HepG2 (cell line): ENCODE data around the gene RNFT1. TPM values are rescaled to one million over a fixed set of nuclear protein-coding genes. Genes with fewer than 3 reads are reported as not detected.
A peak's percentile ranks its signal among the peaks of the same experiment; 100 is the strongest.

Experiments
- ATAC-seq: fragments of 200-7000 bp; cut with Tn5 transposase; 3 replicates; pipeline ENCODE4 v1.9.1; 2020; ENCODE audit warnings: mild to moderate bottlenecking, moderate library complexity
- BruUV-seq: library from RNA; stranded (reverse); fragments of 400-500 nt; replicated peaks from 2 replicates; lab custom pipeline; 2021; lab: Mats Ljungman, UMichigan
- CTCF ChIA-PET: fragments of 300-600 bp; formaldehyde crosslinking; extraction: SDS; loops from one replicate; lab custom pipeline; 2021; ENCODE audit warnings: low total read pairs, inconsistent platforms, low intra/inter-chr PET ratio; lab: Yijun Ruan, JAX
- POLR2A ChIA-PET: fragments of 350-600 bp; sonication (Branson Sonifier 250); formaldehyde crosslinking; loops from one replicate; lab custom pipeline; 2020; ENCODE audit warnings: antibody characterized with exemption, inconsistent platforms; lab: Yijun Ruan, JAX
- DNase-seq: peaks from one replicate; pipeline ENCODE4 v3.0.0-alpha.2; 2015; ENCODE audit warnings: low spot score
- FAIRE-seq: peaks from 3 replicates; lab custom pipeline; 2011; peaks lifted over from hg19 to GRCh38; lab: Jason Lieb, UNC
- H2AFZ ChIP-seq: one replicate; pipeline ENCODE4 v1.6.1; 2011; ENCODE audit warnings: low read length, inconsistent platforms
- H3K27ac ChIP-seq: fragments of 300-600 bp; 3 replicates; pipeline ENCODE4 v1.8.0; 2011; ENCODE audit warnings: mixed run types, mild to moderate bottlenecking, mixed read lengths, low read length, inconsistent platforms; ENCODE audit not compliant: insufficient read depth; ENCODE audit errors: extremely low read length
- H3K27me3 ChIP-seq, 2 experiments: fragments of 200-600 bp in 1 of 2; 2 replicates in 1 of 2; 3 replicates in 1 of 2; pipeline versions ENCODE4 v1.6.0 to v1.8.0; 2011; ENCODE audit warnings: low read length in 2 of 2, mild to moderate bottlenecking in 2 of 2, moderate library complexity in 2 of 2, inconsistent platforms in 1 of 2; ENCODE audit not compliant: insufficient read depth in 2 of 2, control insufficient read depth in 1 of 2
- H3K36me3 ChIP-seq, 2 experiments: fragments of 200-600 bp in 1 of 2; replicated peaks in 1 of 2; 2 replicates in 1 of 2; 3 replicates in 1 of 2; pipeline versions ENCODE4 v1.5.1 to v1.8.0; 2011; ENCODE audit warnings: low read length in 2 of 2, inconsistent platforms in 1 of 2; ENCODE audit not compliant: insufficient read depth in 2 of 2, control insufficient read depth in 1 of 2
- H3K4me1 ChIP-seq: 2 replicates; pipeline ENCODE4 v1.5.1; 2012; ENCODE audit warnings: low read length, inconsistent platforms; ENCODE audit not compliant: insufficient read depth
- H3K4me2 ChIP-seq: 2 replicates; pipeline ENCODE4 v1.6.0; 2011; ENCODE audit warnings: low read depth, low read length, inconsistent platforms
- H3K4me3 ChIP-seq, 3 experiments: fragments of 200-600 bp in 1 of 3; sonication (generic), shearing (Covaris generic) in 1 of 3; replicated peaks in 1 of 3; 2 replicates each; pipeline ENCODE4 v1.5.1; 2011 to 2016; ENCODE audit warnings: low read length in 3 of 3, inconsistent platforms in 2 of 3, low read depth in 2 of 3, mild to moderate bottlenecking in 2 of 3, control low read depth in 1 of 3, mixed read lengths in 1 of 3; ENCODE audit not compliant: insufficient read depth in 1 of 3
- H3K79me2 ChIP-seq: one replicate; pipeline ENCODE4 v1.6.1; 2011; ENCODE audit warnings: low read length, inconsistent platforms; ENCODE audit not compliant: insufficient read depth
- H3K9ac ChIP-seq: 2 replicates; pipeline ENCODE4 v1.6.0; 2011; ENCODE audit warnings: mild to moderate bottlenecking, low read depth, low read length, inconsistent platforms; ENCODE audit not compliant: insufficient read depth
- H3K9me3 ChIP-seq: 2 replicates; pipeline ENCODE4 v1.5.1; 2012; ENCODE audit warnings: mild to moderate bottlenecking, low read length
- H4K20me1 ChIP-seq: 2 replicates; pipeline ENCODE4 v1.6.0; 2011; ENCODE audit warnings: inconsistent platforms, mild to moderate bottlenecking, low read length, moderate library complexity; ENCODE audit not compliant: insufficient read depth
- EHMT2 ChIP-seq: fragments of 200-600 bp; sonication (generic); IDR thresholded peaks from 2 replicates; pipeline ENCODE4 v1.7.0; 2017; ENCODE audit warnings: antibody characterized with exemption, low read depth, low read length, borderline replicate concordance
- FOXO1 ChIP-seq: sonication (generic); formaldehyde crosslinking; IDR thresholded peaks from 2 replicates; pipeline ENCODE4 v1.4.0; 2020; ENCODE audit warnings: missing genetic modification reagents
- MLLT10 ChIP-seq: sonication (generic); formaldehyde crosslinking; IDR thresholded peaks from 2 replicates; pipeline ENCODE4 v1.4.0; 2020; ENCODE audit warnings: missing genetic modification reagents
- PRPF4 ChIP-seq: fragments of 200-400 bp; formaldehyde crosslinking; IDR thresholded peaks from 2 replicates; pipeline ENCODE4 v1.6.1; 2016; ENCODE audit warnings: low read length, low read depth; ENCODE audit not compliant: poor library complexity, severe bottlenecking
- RBM39 ChIP-seq: fragments of 200-400 bp; formaldehyde crosslinking; IDR thresholded peaks from one replicate; pipeline ENCODE4 v1.6.1; 2018; ENCODE audit warnings: antibody characterized with exemption, mild to moderate bottlenecking, low read depth, low read length; ENCODE audit not compliant: poor library complexity, severe bottlenecking
- ZNF382 ChIP-seq: sonication (generic); formaldehyde crosslinking; IDR thresholded peaks from 2 replicates; pipeline ENCODE4 v1.5.0; 2020; ENCODE audit warnings: missing genetic modification reagents, mild to moderate bottlenecking, borderline replicate concordance
- ZNF772 ChIP-seq: sonication (generic); formaldehyde crosslinking; IDR thresholded peaks from 2 replicates; pipeline ENCODE4 v1.5.0; 2020; ENCODE audit warnings: mild to moderate bottlenecking, missing genetic modification reagents
- WGBS: methylation state at CpG from one replicate; pipeline ENCODE4 v1.1.6; 2017; ENCODE audit warnings: low lambda C conversion rate; 5-methylcytosine and 5-hydroxymethylcytosine counted together
- in situ Hi-C: cut with HindIII; loops from 2 replicates; pipeline ENCODE4 v1.10.0; 2017; ENCODE audit warnings: low pct_unique_long_range_greater_than_20kb; ENCODE audit not compliant: extremely low pct_ligation_motif_present
- intact Hi-C: fragments of 100-400 bp; cut with micrococcal nuclease; formaldehyde crosslinking; loops from one replicate; pipeline ENCODE4 v1.10.0; 2022; ENCODE audit not compliant: unreplicated experiment
- polyA plus RNA-seq, 8 experiments: library from polyadenylated mRNA; depleted of rRNA in 3 of 8; stranded (reverse) in 7 of 8; unstranded in 1 of 8; fragments of >200 nt; fragmentation: Illumina TruSeq in 4 of 8; extraction: Trizol in 4 of 8; gene quantifications; 2 replicates each; pipeline versions ENCODE4 v1.2.1 to v1.2.3, GENCODE V29; 2011 to 2016; ENCODE audit warnings: low read depth in 4 of 8, missing spikeins in 1 of 8, mixed read lengths in 1 of 8; ENCODE audit not compliant: insufficient read depth in 1 of 8
- total RNA-seq, 5 experiments: library from RNA; depleted of rRNA; stranded (reverse); fragments of >200 nt; fragmentation: Illumina TruSeq; extraction: Trizol; gene quantifications; 2 replicates each; pipeline ENCODE4 v1.2.3, GENCODE V29; 2016; ENCODE audit warnings: low read depth in 1 of 5
- TF ChIP-seq, protein P1 (sequence below): sonication (generic); formaldehyde crosslinking; IDR thresholded peaks from 2 replicates; pipeline ENCODE4 v1.4.0; 2020; ENCODE audit warnings: missing genetic modification reagents, borderline replicate concordance
- TF ChIP-seq, protein P2 (sequence below): sonication (generic); formaldehyde crosslinking; IDR thresholded peaks from 2 replicates; pipeline ENCODE4 v1.8.1; 2023; ENCODE audit warnings: mild to moderate bottlenecking, missing genetic modification reagents
- TF ChIP-seq, protein P3 (sequence below): IDR thresholded peaks from 2 replicates; pipeline ENCODE4 v1.6.1; 2016; ENCODE audit warnings: low read depth
- TF ChIP-seq, protein P4 (sequence below): sonication (generic); formaldehyde crosslinking; IDR thresholded peaks from 2 replicates; pipeline ENCODE4 v1.5.0; 2020; ENCODE audit warnings: missing genetic modification reagents, mild to moderate bottlenecking, borderline replicate concordance
- TF ChIP-seq, protein P5 (sequence below): sonication (generic); formaldehyde crosslinking; IDR thresholded peaks from 2 replicates; pipeline ENCODE4 v1.4.0; 2020; ENCODE audit warnings: missing genetic modification reagents; ENCODE audit errors: not compliant biosample characterization

The RNFT1 gene
- total and polyA plus RNA-seq, 2 of the 13 experiments (the other 11 are each of a cell fraction or from before 2014, with no cell fraction given) = 19.1 to 22.1 TPM

DNA sequence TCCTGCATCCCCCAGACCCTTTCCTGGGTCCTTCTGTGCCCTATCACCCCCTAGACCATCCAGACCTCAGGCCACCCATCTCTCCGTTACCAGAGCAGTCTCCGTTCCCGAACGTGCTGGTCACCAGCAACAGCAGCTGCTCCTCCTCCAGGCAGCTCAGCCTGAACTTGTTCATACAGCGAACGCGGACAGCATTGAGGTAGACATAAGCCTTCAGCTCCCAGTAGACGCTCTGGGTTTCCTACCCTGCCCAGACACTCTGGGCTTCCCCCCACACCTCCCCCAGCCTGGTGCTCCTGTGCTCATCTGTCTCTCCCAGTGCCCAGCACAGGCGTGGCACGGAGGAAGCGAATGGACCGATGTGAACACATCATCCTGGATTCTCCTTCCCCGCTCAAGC lies 41.6 kb upstream of the RNFT1 start:
- in situ Hi-C loops = no loop called here
- H3K9ac ChIP-seq = no peak overlapping the region
- CTCF ChIA-PET = no interaction called here
- 33% methylated on average over 13 of the region's 13 CpGs for WGBS
- no peak for DNase-seq
- H3K9me3 ChIP-seq = no peaks in the 10 kb centered on the region
- intact Hi-C loops = no loop called here
- no peaks in the 10 kb centered on the region for H3K79me2 ChIP-seq
- no peak overlapping the region for H2AFZ ChIP-seq
- no peaks in the 10 kb centered on the region for H4K20me1 ChIP-seq
- no peak overlapping the region; a peak in 1 of 6 replicates for H3K4me3 ChIP-seq
- peak overlapping the region; percentile 14; the same call in 1 of the 2 replicates for H3K4me2 ChIP-seq
- H3K36me3 ChIP-seq = no peaks in the 10 kb centered on the region
- FAIRE-seq = no peak
- no TSS peak for BruUV-seq
- ATAC-seq = peak; percentile 69
- POLR2A ChIA-PET = no interaction called here
- peaks cover 11% of the 10 kb centered on the region for H3K4me1 ChIP-seq
- peaks cover 3 to 12% of the 10 kb centered on the region in 2 experiments for H3K27me3 ChIP-seq
- no peak overlapping the region for H3K27ac ChIP-seq
- no peak for TF ChIP-seq MLLT10
- TF ChIP-seq ZNF772 (CRISPR knock-in tag) = no peak
- TF ChIP-seq FOXO1 = no peak
- TF ChIP-seq, protein P1, sequence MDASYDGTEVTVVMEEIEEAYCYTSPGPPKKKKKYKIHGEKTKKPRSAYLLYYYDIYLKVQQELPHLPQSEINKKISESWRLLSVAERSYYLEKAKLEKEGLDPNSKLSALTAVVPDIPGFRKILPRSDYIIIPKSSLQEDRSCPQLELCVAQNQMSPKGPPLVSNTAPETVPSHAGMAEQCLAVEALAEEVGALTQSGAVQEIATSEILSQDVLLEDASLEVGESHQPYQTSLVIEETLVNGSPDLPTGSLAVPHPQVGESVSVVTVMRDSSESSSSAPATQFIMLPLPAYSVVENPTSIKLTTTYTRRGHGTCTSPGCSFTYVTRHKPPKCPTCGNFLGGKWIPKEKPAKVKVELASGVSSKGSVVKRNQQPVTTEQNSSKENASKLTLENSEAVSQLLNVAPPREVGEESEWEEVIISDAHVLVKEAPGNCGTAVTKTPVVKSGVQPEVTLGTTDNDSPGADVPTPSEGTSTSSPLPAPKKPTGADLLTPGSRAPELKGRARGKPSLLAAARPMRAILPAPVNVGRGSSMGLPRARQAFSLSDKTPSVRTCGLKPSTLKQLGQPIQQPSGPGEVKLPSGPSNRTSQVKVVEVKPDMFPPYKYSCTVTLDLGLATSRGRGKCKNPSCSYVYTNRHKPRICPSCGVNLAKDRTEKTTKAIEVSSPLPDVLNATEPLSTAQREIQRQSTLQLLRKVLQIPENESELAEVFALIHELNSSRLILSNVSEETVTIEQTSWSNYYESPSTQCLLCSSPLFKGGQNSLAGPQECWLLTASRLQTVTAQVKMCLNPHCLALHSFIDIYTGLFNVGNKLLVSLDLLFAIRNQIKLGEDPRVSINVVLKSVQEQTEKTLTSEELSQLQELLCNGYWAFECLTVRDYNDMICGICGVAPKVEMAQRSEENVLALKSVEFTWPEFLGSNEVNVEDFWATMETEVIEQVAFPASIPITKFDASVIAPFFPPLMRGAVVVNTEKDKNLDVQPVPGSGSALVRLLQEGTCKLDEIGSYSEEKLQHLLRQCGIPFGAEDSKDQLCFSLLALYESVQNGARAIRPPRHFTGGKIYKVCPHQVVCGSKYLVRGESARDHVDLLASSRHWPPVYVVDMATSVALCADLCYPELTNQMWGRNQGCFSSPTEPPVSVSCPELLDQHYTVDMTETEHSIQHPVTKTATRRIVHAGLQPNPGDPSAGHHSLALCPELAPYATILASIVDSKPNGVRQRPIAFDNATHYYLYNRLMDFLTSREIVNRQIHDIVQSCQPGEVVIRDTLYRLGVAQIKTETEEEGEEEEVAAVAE (CRISPR knock-in tag) = no peak
- TF ChIP-seq, protein P2, sequence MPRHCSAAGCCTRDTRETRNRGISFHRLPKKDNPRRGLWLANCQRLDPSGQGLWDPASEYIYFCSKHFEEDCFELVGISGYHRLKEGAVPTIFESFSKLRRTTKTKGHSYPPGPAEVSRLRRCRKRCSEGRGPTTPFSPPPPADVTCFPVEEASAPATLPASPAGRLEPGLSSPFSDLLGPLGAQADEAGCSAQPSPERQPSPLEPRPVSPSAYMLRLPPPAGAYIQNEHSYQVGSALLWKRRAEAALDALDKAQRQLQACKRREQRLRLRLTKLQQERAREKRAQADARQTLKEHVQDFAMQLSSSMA = no peak
- TF ChIP-seq, protein P3, sequence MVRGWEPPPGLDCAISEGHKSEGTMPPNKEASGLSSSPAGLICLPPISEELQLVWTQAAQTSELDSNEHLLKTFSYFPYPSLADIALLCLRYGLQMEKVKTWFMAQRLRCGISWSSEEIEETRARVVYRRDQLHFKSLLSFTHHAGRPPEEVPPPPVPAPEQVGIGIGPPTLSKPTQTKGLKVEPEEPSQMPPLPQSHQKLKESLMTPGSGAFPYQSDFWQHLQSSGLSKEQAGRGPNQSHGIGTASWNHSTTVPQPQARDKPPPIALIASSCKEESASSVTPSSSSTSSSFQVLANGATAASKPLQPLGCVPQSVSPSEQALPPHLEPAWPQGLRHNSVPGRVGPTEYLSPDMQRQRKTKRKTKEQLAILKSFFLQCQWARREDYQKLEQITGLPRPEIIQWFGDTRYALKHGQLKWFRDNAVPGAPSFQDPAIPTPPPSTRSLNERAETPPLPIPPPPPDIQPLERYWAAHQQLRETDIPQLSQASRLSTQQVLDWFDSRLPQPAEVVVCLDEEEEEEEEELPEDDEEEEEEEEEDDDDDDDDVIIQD (CRISPR knock-in tag) = no peak
- no peak for TF ChIP-seq RBM39
- no peak for TF ChIP-seq PRPF4
- TF ChIP-seq ZNF382 (CRISPR knock-in tag) = no peak
- TF ChIP-seq EHMT2 = no peak
- TF ChIP-seq, protein P4, sequence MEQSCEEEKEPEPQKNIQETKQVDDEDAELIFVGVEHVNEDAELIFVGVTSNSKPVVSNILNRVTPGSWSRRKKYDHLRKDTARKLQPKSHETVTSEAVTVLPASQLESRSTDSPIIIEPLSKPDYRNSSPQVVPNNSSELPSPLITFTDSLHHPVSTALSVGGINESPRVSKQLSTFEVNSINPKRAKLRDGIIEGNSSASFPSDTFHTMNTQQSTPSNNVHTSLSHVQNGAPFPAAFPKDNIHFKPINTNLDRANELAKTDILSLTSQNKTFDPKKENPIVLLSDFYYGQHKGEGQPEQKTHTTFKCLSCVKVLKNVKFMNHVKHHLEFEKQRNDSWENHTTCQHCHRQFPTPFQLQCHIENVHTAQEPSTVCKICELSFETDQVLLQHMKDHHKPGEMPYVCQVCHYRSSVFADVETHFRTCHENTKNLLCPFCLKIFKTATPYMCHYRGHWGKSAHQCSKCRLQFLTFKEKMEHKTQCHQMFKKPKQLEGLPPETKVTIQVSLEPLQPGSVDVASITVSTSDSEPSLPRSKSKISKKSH (CRISPR knock-in tag) = no peak
- TF ChIP-seq, protein P5, sequence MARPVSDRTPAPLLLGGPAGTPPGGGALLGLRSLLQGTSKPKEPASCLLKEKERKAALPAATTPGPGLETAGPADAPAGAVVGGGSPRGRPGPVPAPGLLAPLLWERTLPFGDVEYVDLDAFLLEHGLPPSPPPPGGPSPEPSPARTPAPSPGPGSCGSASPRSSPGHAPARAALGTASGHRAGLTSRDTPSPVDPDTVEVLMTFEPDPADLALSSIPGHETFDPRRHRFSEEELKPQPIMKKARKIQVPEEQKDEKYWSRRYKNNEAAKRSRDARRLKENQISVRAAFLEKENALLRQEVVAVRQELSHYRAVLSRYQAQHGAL (CRISPR knock-in tag) = no peak
